Measurements from ENCODE around the gene PCDH9.

PCDH9 gene

DNA sequence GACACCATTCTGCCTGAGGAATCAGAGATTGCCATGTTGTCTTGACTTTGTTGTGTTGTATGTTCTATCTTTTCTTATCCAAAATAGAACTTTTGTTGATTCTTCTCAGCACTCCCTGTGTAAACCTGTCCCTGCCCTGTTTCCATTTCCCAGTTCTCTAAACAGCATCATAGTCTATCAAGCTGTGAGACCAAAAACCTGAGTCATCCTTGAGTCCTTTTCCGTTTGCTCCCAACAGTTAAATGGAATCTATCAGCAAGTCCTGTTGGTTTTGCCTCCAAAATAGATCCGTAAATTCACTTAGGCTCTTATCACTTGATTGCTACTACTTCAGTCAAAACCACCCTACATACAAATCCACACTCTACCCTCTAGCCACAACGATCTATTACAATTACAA is 667.1 kb downstream of the PCDH9 start:
- H3K27me3 ChIP-seq (ENCODE audit: insufficient read depth, low read depth): no peaks in the 10 kb centered on the region
- H2AFZ ChIP-seq (ENCODE audit: low read depth): no peak overlapping the region
- TF ChIP-seq, protein P1, sequence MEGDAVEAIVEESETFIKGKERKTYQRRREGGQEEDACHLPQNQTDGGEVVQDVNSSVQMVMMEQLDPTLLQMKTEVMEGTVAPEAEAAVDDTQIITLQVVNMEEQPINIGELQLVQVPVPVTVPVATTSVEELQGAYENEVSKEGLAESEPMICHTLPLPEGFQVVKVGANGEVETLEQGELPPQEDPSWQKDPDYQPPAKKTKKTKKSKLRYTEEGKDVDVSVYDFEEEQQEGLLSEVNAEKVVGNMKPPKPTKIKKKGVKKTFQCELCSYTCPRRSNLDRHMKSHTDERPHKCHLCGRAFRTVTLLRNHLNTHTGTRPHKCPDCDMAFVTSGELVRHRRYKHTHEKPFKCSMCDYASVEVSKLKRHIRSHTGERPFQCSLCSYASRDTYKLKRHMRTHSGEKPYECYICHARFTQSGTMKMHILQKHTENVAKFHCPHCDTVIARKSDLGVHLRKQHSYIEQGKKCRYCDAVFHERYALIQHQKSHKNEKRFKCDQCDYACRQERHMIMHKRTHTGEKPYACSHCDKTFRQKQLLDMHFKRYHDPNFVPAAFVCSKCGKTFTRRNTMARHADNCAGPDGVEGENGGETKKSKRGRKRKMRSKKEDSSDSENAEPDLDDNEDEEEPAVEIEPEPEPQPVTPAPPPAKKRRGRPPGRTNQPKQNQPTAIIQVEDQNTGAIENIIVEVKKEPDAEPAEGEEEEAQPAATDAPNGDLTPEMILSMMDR (conservative IDR thresholded peaks at IDR 0.05; ENCODE audit: low read depth, low read length): no peak
- no peak overlapping the region for H3K4me2 ChIP-seq
- no peak overlapping the region for H3K27ac ChIP-seq
- H3K79me2 ChIP-seq (ENCODE audit: insufficient read depth, low read depth): no peaks in the 10 kb centered on the region
- no peaks in the 10 kb centered on the region for H3K36me3 ChIP-seq (ENCODE audit: insufficient read depth)
- H3K9ac ChIP-seq: no peak overlapping the region
- no peak overlapping the region for H3K4me3 ChIP-seq (IDR thresholded peaks at IDR 0.05; ENCODE audit: insufficient read depth, low read depth, low read length)
- H4K20me1 ChIP-seq (ENCODE audit: insufficient read depth): no peaks in the 10 kb centered on the region
- no peaks in the 10 kb centered on the region for H3K4me1 ChIP-seq (ENCODE audit: low read depth, poor library complexity, severe bottlenecking)

DNA sequence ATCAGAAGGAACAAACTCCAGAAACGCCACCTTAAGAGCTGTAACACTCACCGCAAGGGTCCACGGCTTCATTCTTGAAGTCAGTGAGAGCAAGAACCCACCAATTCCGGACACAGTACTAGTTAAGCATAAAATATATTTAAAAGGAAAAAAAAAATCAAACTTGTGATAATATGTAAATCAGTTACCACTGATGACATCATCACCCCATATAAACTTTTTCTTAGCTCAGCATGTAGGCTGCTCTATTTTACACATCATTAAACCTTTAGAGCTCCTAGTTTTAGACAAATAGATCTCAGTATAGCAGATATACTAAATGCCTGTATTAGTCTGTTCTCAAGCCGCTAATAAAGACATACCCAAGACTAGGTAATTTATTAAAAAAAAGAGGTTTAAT is 668.1 kb downstream of the PCDH9 start:
- Histone ChIP-seq H3K27me3 (ENCODE audit: insufficient read depth, low read depth) (no peaks in the 10 kb centered on the region), H3K4me3 (IDR thresholded peaks at IDR 0.05; ENCODE audit: insufficient read depth, low read depth, low read length) (no peak overlapping the region), H3K4me1 (ENCODE audit: low read depth, poor library complexity, severe bottlenecking) (no peaks in the 10 kb centered on the region), H3K27ac (no peak overlapping the region), H3K9ac (no peak overlapping the region), H4K20me1 (ENCODE audit: insufficient read depth) (no peaks in the 10 kb centered on the region), H3K79me2 (ENCODE audit: insufficient read depth, low read depth) (no peaks in the 10 kb centered on the region), H2AFZ (ENCODE audit: low read depth) (no peak overlapping the region), H3K36me3 (ENCODE audit: insufficient read depth) (no peaks in the 10 kb centered on the region), H3K4me2 (no peak overlapping the region)
- TF ChIP-seq, protein P1 (conservative IDR thresholded peaks at IDR 0.05; ENCODE audit: low read depth, low read length): no peak

DNA sequence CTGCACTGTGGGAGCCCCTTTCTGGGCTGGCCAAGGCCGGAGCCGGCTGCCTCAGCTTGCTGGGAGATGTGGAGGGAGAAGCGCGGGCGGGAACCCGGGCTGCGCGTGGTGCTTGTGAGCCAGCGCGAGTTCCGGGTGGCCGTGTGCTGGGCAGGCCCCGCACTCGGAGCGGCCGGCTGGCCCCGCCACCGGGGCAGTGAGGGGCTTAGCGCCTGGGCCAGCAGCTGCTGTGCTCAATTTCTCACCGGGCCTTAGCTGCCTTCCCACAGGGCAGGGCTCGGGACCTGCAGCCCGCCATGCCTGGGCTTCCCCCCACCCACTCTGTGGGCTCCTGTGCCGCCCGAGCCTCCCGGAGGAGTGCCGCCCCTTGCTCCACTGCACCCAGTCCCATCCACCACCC is 669.1 kb downstream of the PCDH9 start:
- H2AFZ ChIP-seq (ENCODE audit: low read depth): no peak overlapping the region
- H3K27ac ChIP-seq: no peak overlapping the region
- no peak overlapping the region for H3K4me2 ChIP-seq
- no peak overlapping the region for H3K9ac ChIP-seq
- TF ChIP-seq, protein P1 (conservative IDR thresholded peaks at IDR 0.05; ENCODE audit: low read depth, low read length): no peak
- H4K20me1 ChIP-seq (ENCODE audit: insufficient read depth): no peaks in the 10 kb centered on the region
- H3K4me3 ChIP-seq (IDR thresholded peaks at IDR 0.05; ENCODE audit: insufficient read depth, low read depth, low read length): no peak overlapping the region
- no peaks in the 10 kb centered on the region for H3K36me3 ChIP-seq (ENCODE audit: insufficient read depth)
- no peaks in the 10 kb centered on the region for H3K4me1 ChIP-seq (ENCODE audit: low read depth, poor library complexity, severe bottlenecking)
- H3K79me2 ChIP-seq (ENCODE audit: insufficient read depth, low read depth): no peaks in the 10 kb centered on the region
- H3K27me3 ChIP-seq (ENCODE audit: insufficient read depth, low read depth): no peaks in the 10 kb centered on the region

DNA sequence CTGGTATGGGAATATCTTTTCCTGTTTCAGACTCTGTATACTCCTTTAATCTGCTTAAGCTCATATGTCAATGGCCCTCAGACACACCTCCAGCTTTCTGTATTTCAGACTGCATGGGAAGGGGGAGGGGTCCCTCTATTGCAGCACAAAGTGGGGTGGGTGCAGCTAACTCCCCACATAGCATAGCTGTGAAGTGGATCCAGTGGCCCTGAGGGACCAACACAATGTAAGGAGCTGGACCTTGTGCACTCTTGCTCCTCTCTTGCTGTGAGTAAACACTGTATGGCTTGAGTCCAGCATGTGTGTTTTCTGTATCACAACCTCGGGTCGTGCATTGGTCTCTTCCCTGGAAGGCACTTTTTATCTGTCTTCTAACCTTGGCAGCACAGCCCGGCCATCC is 669.9 kb downstream of the PCDH9 start:
- Histone ChIP-seq H2AFZ (ENCODE audit: low read depth) (no peak overlapping the region), H3K4me2 (no peak overlapping the region), H3K27me3 (ENCODE audit: insufficient read depth, low read depth) (no peaks in the 10 kb centered on the region), H3K4me3 (IDR thresholded peaks at IDR 0.05; ENCODE audit: insufficient read depth, low read depth, low read length) (no peak overlapping the region), H3K4me1 (ENCODE audit: low read depth, poor library complexity, severe bottlenecking) (no peaks in the 10 kb centered on the region), H3K9ac (no peak overlapping the region), H3K79me2 (ENCODE audit: insufficient read depth, low read depth) (no peaks in the 10 kb centered on the region), H3K36me3 (ENCODE audit: insufficient read depth) (no peaks in the 10 kb centered on the region), H3K27ac (no peak overlapping the region), H4K20me1 (ENCODE audit: insufficient read depth) (no peaks in the 10 kb centered on the region)
- TF ChIP-seq, protein P1 (conservative IDR thresholded peaks at IDR 0.05; ENCODE audit: low read depth, low read length): no peak

DNA sequence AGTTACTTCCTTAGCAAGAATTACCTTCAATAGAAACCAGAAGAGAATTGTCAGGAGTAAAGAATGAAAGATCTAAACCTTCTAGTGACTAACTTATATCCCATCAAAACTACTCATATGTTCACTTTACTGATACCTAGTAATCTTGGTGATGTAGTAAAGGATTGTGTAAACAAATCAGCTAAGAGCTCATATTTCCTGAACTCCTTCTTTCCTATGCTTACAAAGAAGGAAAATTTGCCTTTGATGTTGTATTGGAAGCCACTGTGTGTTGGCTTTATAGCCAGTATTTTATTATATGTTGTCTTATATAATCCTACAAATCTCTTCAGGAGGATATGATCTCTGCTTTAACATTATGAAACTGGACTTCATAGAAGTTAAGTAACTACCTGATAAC is 671.0 kb downstream of the PCDH9 start:
- no peaks in the 10 kb centered on the region for H3K36me3 ChIP-seq (ENCODE audit: insufficient read depth)
- no peak overlapping the region for H3K4me2 ChIP-seq
- H4K20me1 ChIP-seq (ENCODE audit: insufficient read depth): no peaks in the 10 kb centered on the region
- H3K4me1 ChIP-seq (ENCODE audit: low read depth, poor library complexity, severe bottlenecking): no peaks in the 10 kb centered on the region
- H3K79me2 ChIP-seq (ENCODE audit: insufficient read depth, low read depth): no peaks in the 10 kb centered on the region
- TF ChIP-seq, protein P1 (conservative IDR thresholded peaks at IDR 0.05; ENCODE audit: low read depth, low read length): no peak
- no peaks in the 10 kb centered on the region for H3K27me3 ChIP-seq (ENCODE audit: insufficient read depth, low read depth)
- H3K27ac ChIP-seq: no peak overlapping the region
- H2AFZ ChIP-seq (ENCODE audit: low read depth): no peak overlapping the region
- no peak overlapping the region for H3K9ac ChIP-seq
- no peak overlapping the region for H3K4me3 ChIP-seq (IDR thresholded peaks at IDR 0.05; ENCODE audit: insufficient read depth, low read depth, low read length)

Data from KMS-11 (cell line).